Natural killer cell (primary cell): ENCODE results near the gene ZNF639. TPM values are rescaled to one million over a fixed set of nuclear protein-coding genes. Genes with fewer than 3 reads are reported as not detected.
A peak's percentile ranks its signal among the peaks of the same experiment; 100 is the strongest.
"Not testable (repeated sequence)": the region's sequence is repeated elsewhere in the genome, so short reads cannot be mapped to it uniquely, and the experiment has no call there.

ENCODE experiments used
- ATAC-seq, 3 donors: fragments of 150-1000 bp in 2 of 3; fragments of 200-7000 bp in 1 of 3; cut with Tn5 transposase; 1 replicate in 1 of 3; 2 replicates in 2 of 3; pipeline ENCODE4 v1.10.0; 2021; ENCODE audit warnings: mild to moderate bottlenecking in 2 of 3, moderate library complexity in 2 of 3
- DNase-seq, 2 donors: peaks; one replicate each; pipeline versions ENCODE4 v3.0.0 to v3.0.0-alpha.2; 2013 to 2021; ENCODE audit warnings: mixed read lengths in 1 of 2
- H3K27ac ChIP-seq: one replicate; pipeline ENCODE4 v1.5.1; 2013; ENCODE audit warnings: mild to moderate bottlenecking, low read length
- H3K27me3 ChIP-seq: one replicate; pipeline ENCODE4 v1.6.1; 2013; ENCODE audit warnings: low read length; ENCODE audit not compliant: control insufficient read depth, insufficient read depth
- H3K36me3 ChIP-seq: one replicate; pipeline ENCODE4 v1.6.1; 2013; ENCODE audit warnings: low read length; ENCODE audit not compliant: control insufficient read depth, insufficient read depth
- H3K4me1 ChIP-seq: one replicate; pipeline ENCODE4 v1.6.1; 2013; ENCODE audit warnings: low read length; ENCODE audit not compliant: control insufficient read depth, insufficient read depth
- H3K4me3 ChIP-seq: one replicate; pipeline ENCODE4 v1.5.1; 2013; ENCODE audit warnings: low read length
- H3K9me3 ChIP-seq: one replicate; pipeline ENCODE4 v1.6.1; 2013; ENCODE audit warnings: low read length; ENCODE audit not compliant: control insufficient read depth, insufficient read depth
- H3K27ac Mint-ChIP-seq, 2 donors: one replicate each; pipeline ENCODE4 v1.8.0; 2022; ENCODE audit warnings: mild to moderate bottlenecking in 2 of 2, mixed read lengths in 2 of 2, moderate library complexity in 1 of 2
- H3K27me3 Mint-ChIP-seq, 2 donors: one replicate each; pipeline ENCODE4 v1.8.0; 2022; ENCODE audit warnings: low read depth in 2 of 2, mixed read lengths in 2 of 2
- H3K36me3 Mint-ChIP-seq: one replicate; pipeline ENCODE4 v1.8.0; 2022; ENCODE audit warnings: mixed read lengths
- H3K4me1 Mint-ChIP-seq, 2 donors: one replicate each; pipeline ENCODE4 v1.8.0; 2022; ENCODE audit warnings: mixed read lengths in 2 of 2
- H3K4me3 Mint-ChIP-seq: one replicate; pipeline ENCODE4 v1.8.0; 2022; ENCODE audit warnings: mild to moderate bottlenecking, moderate library complexity, mixed read lengths
- H3K9me3 Mint-ChIP-seq, 2 donors: one replicate each; pipeline ENCODE4 v1.8.0; 2022; ENCODE audit warnings: mixed read lengths in 2 of 2
- CTCF ChIP-seq: fragments of 200-600 bp; IDR thresholded peaks from one replicate; pipeline ENCODE4 v1.8.0; 2022; ENCODE audit warnings: antibody characterized with exemption
- WGBS: methylation state at CpG from one replicate; pipeline ENCODE4 v1.1.7; 2013; ENCODE audit warnings: missing lambda C conversion rate; ENCODE audit not compliant: insufficient coverage; 5-methylcytosine and 5-hydroxymethylcytosine counted together
- intact Hi-C: fragments of 100-400 bp; cut with micrococcal nuclease; formaldehyde crosslinking; loops from one replicate; pipeline ENCODE4 v1.14.2; 2022
- total RNA-seq, 4 donors: library from RNA; stranded (reverse); fragments of 120-200 nt in 1 of 4; gene quantifications; one replicate each; pipeline versions ENCODE4 v1.2.3 to v1.2.4, GENCODE V29; 2013 to 2022

Gene ZNF639, protein sequence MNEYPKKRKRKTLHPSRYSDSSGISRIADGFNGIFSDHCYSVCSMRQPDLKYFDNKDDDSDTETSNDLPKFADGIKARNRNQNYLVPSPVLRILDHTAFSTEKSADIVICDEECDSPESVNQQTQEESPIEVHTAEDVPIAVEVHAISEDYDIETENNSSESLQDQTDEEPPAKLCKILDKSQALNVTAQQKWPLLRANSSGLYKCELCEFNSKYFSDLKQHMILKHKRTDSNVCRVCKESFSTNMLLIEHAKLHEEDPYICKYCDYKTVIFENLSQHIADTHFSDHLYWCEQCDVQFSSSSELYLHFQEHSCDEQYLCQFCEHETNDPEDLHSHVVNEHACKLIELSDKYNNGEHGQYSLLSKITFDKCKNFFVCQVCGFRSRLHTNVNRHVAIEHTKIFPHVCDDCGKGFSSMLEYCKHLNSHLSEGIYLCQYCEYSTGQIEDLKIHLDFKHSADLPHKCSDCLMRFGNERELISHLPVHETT
- total RNA-seq = 10 to 100 TPM; 51.8 to 54.5 (median 53.5) TPM
- total RNA-seq (2013) = 61.8 TPM

DNA sequence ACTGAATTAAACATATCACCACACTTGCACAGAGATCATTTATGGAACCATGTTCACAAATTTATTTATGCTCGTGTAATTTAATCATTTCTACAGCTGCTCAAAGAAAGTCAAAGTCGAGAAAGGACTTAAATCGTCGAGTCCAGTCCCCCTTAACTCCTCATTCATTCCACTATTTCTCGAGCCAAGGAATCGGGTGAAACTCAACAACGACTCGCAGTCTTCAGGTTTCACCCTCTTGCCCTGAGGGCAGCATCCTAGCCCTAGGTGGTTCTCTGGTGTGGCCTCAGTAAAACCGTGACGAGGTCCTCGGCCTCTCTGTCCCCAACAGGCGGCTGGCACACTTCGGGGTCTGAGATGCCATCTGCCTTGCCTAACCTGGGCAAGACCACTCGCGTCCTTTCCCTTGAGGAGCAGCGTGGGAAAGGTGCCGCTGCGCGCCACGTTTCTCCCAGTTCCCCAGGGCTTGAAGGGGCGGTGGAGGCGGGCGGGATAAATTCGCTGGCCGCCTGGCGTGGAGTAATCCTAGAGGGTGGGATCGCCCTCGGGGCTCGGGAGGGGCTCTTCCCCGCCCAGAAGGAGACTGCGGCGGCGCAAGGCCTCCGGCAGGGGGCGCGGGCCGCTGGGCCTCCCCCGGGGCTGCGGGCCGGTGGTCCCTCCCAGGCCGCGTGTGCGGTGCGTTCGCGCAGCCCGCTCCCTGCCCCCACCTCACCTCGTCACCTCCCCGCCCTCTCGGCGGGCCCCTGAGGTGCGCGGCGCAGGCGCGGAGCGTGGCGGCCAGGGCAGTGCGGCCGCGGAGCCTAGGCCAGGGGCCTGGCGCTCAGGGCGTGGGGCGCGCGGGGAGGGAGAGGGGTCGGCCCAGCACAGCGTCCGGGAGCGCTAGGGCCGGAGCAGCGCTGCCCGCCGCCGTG is at the start of gene ZNF639:
Gene ZNF639, plus strand, starts transcription at position 746 of the 911 bp plus-strand sequence. CDS start 5,263 bp downstream, outside the sequence.
- peak within 1 kb of the TSS; percentile 98 for H3K4me3 ChIP-seq
- H3K9me3 Mint-ChIP-seq = no peaks in the 10 kb centered on the region
- H3K4me3 Mint-ChIP-seq = peak within 1 kb of the TSS; percentile 90
- H3K27ac ChIP-seq = peak within 1 kb of the TSS; percentile 97
- H3K36me3 Mint-ChIP-seq = no peaks in the 10 kb centered on the region
- peak within 1 kb of the TSS; percentile 92 to 94 for H3K27ac Mint-ChIP-seq
- H3K36me3 ChIP-seq = peaks cover 2% of the 10 kb centered on the region
- no peaks in the 10 kb centered on the region for H3K27me3 Mint-ChIP-seq
- DNase-seq = peak; percentile 85 to 95
- peaks cover 17% of the 10 kb centered on the region for H3K4me1 ChIP-seq
- no peaks in the 10 kb centered on the region for H3K9me3 ChIP-seq
- intact Hi-C loops = loop anchor here (1.0 kb wide), 3 partner anchors 25 to 240 kb away; partner anchors contain the start of genes ACTL6A and MFN1
- ATAC-seq = peak; percentile 88 to 96 (median 89)
- peaks cover 29% of the 10 kb centered on the region in 2 donors for H3K4me1 Mint-ChIP-seq
- WGBS = under 1% methylated on average over 75 of the region's 75 CpGs
- peak; percentile 80 for TF ChIP-seq CTCF
- H3K27me3 ChIP-seq = no peaks in the 10 kb centered on the region

DNA sequence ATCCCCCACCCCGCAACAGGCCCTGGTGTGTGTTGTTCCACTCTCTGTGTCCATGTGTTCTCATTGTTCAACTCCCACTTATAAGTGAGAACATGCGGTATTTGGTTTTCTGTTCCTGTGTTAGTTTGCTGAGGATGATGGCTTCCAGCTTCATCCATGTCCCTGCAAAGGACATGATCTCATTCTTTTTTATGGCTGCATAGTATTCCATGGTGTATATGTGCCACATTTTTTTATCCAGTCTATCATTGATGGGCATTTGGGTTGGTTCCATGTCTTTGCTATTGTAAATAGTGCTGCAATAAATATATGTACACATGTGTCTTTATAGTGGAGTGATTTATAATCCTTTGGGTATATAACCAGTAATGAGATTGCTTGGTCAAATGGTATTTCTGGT is 48.4 kb upstream of the ZNF639 start:
- WGBS = 100% methylated on average over 1 of the region's 2 CpGs
- H3K36me3 Mint-ChIP-seq, H3K9me3 Mint-ChIP-seq, H3K9me3 ChIP-seq, H3K27ac ChIP-seq, H3K4me3 ChIP-seq, ATAC-seq, H3K36me3 ChIP-seq, DNase-seq, H3K27ac Mint-ChIP-seq, H3K4me1 ChIP-seq, H3K4me3 Mint-ChIP-seq, H3K27me3 ChIP-seq, intact Hi-C loops, H3K4me1 Mint-ChIP-seq: not testable (repeated sequence)
- H3K27me3 Mint-ChIP-seq = peaks cover 11 to 27% of the 10 kb centered on the region in 2 donors

DNA sequence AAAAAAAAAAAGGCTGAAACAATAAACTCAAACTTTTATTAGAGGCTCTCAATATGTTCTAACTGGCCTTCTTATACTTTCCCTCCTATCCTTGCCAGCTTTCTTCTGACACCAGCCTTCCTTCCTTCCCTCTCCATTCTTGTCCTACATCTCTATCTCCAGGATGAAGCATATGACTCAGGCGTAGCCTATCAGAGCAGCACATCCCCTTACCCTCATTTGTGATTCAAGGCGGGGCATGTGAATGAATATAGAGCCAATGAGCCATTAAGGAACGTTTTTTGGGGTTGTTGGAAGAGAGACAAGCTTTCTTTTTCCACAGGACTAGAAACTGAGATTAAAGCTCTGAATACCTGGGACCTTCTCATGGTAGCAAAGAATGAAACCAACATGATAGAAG is 46.8 kb upstream of the ZNF639 start:
- Histone ChIP-seq H3K4me3 (no peak overlapping the region), H3K27me3 (no peaks in the 10 kb centered on the region), H3K9me3 (no peaks in the 10 kb centered on the region), H3K4me1 (no peaks in the 10 kb centered on the region), H3K36me3 (no peaks in the 10 kb centered on the region), H3K27ac (no peak overlapping the region)
- intact Hi-C loops = no loop called here
- WGBS = 69% methylated on average over 3 of the region's 3 CpGs
- Mint-ChIP-seq H3K27ac (no peak overlapping the region), H3K36me3 (no peaks in the 10 kb centered on the region), H3K9me3 (no peaks in the 10 kb centered on the region), H3K4me3 (no peak overlapping the region), H3K4me1 (no peaks in the 10 kb centered on the region), H3K27me3 (peaks cover 13 to 26% of the 10 kb centered on the region in 2 donors)
- no peak for ATAC-seq
- no peak for DNase-seq
- no peak for TF ChIP-seq CTCF

DNA sequence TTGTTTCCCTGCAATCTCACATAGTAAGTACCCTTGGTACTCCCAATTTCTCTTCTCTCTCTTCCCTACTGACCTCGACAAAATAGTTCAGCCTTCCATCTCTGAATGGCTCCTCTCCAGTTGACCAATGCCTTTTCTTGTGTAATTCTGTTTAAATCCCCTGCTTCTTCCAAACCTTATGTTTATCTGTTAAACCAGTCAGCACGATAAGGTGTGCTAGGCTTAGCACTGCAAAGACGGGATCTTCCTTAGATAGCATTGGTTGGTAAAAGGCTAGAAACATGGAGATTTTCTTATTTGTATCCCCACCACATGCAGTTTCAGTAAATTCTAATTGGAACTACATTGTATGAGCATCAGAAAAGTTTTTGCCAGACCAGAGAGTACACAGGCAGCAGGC is 46.1 kb upstream of the ZNF639 start:
- DNase-seq = no peak
- no peaks in the 10 kb centered on the region for H3K9me3 Mint-ChIP-seq
- H3K4me3 ChIP-seq = no peak overlapping the region
- no peaks in the 10 kb centered on the region for H3K27me3 ChIP-seq
- no peak for ATAC-seq
- peaks cover 13 to 26% of the 10 kb centered on the region in 2 donors for H3K27me3 Mint-ChIP-seq
- intact Hi-C loops = no loop called here
- no peak overlapping the region for H3K27ac ChIP-seq
- 81% methylated on average over 3 of the region's 3 CpGs for WGBS
- no peak overlapping the region for H3K27ac Mint-ChIP-seq
- no peak overlapping the region for H3K4me3 Mint-ChIP-seq
- H3K4me1 ChIP-seq = no peaks in the 10 kb centered on the region
- no peaks in the 10 kb centered on the region for H3K36me3 ChIP-seq
- TF ChIP-seq CTCF = no peak
- H3K9me3 ChIP-seq = no peaks in the 10 kb centered on the region
- H3K36me3 Mint-ChIP-seq = no peaks in the 10 kb centered on the region
- H3K4me1 Mint-ChIP-seq = no peaks in the 10 kb centered on the region
